Stimulated activated CD8-positive, alpha-beta memory T cell treated with anti-CD3 and anti-CD28 coated beads, Interleukin-12 subunit alpha, Interleukin-12 subunit beta, amount 100 ng/mL, for 24 hours (primary cell): Measurements from ENCODE around the gene PM20D1.
"Not testable (repeated sequence)": the region's sequence is repeated elsewhere in the genome, so short reads cannot be mapped to it uniquely, and the experiment has no call there.

ENCODE experiments used
- DNase-seq: peaks from one replicate; pipeline ENCODE4 v3.0.0-alpha.2; 2020; ENCODE audit errors: extremely low read depth

Gene PM20D1

GRCh38 chr1:205840146-205840923, 9.6 kb downstream of the PM20D1 start:
- no peak for DNase-seq

GRCh38 chr1:205837382-205837970, 12.5 kb downstream of the PM20D1 start:
- DNase-seq: no peak

GRCh38 chr1:205834751-205835150, 15.2 kb downstream of the PM20D1 start:
- DNase-seq: no peak

GRCh38 chr1:205832326-205832751, 17.6 kb downstream of the PM20D1 start:
- DNase-seq: no peak

- DNase-seq: no peak
Measured at GRCh38 chr1:205827623-205828022, 22.3 kb downstream of the PM20D1 start.

- no peak for DNase-seq
Measured at GRCh38 chr1:205826995-205827394, 22.9 kb downstream of the PM20D1 start.

GRCh38 chr1:205826016-205826806, 23.7 kb downstream of the PM20D1 start:
- DNase-seq: no peak

- DNase-seq: no peak
Measured at GRCh38 chr1:205824180-205824579, 25.8 kb downstream of the PM20D1 start.

GRCh38 chr1:205823260-205823659, 26.7 kb downstream of the PM20D1 start:
- DNase-seq: not testable (repeated sequence)

GRCh38 chr1:205822397-205822796, 27.5 kb downstream of the PM20D1 start:
- no peak for DNase-seq

- no peak for DNase-seq
Measured at GRCh38 chr1:205817988-205818387, 31.9 kb downstream of the PM20D1 start.

- no peak for DNase-seq
Measured at GRCh38 chr1:205817364-205817763, 32.6 kb downstream of the PM20D1 start.

GRCh38 chr1:205813755-205814058, 36.2 kb downstream of the PM20D1 start:
- DNase-seq: no peak

- peak; percentile 73 for DNase-seq
Measured at GRCh38 chr1:205812878-205813754, 36.8 kb downstream of the PM20D1 start, which contains the start of gene SLC41A1. SLC41A1 (minus strand) TSS chr1:205813198; CDS start chr1:205810441, 2,757 bp downstream.

GRCh38 chr1:205812271-205812877, 37.6 kb downstream of the PM20D1 start:
- DNase-seq: no peak

GRCh38 chr1:205811660-205812059, 38.3 kb downstream of the PM20D1 start:
- DNase-seq: no peak

- DNase-seq: no peak
Measured at GRCh38 chr1:205810448-205811157, 39.3 kb downstream of the PM20D1 start.

GRCh38 chr1:205809942-205810345, 40.0 kb downstream of the PM20D1 start:
- DNase-seq: no peak

GRCh38 chr1:205809469-205809868, 40.5 kb downstream of the PM20D1 start:
- no peak for DNase-seq

GRCh38 chr1:205805082-205805711, 44.7 kb downstream of the PM20D1 start:
- no peak for DNase-seq
